AML-193 (cell line): Measurements from ENCODE around the gene PABPN1.
"Not testable (repeated sequence)": the region's sequence is repeated elsewhere in the genome, so short reads cannot be mapped to it uniquely, and the experiment has no call there.

Experiments
- DNase-seq, 2 experiments: peaks; one replicate each; lab custom pipeline; 2025; lab: John Stamatoyannopoulos, UW

The PABPN1 gene

GRCh38 chr14:23301288-23301968 is 19.8 kb upstream of the PABPN1 start:
- peak; percentile 95 to 100 for DNase-seq

- peak in 1 of 2 experiments; percentile 59 for DNase-seq
Measured at GRCh38 chr14:23301969-23302289, 19.3 kb upstream of the PABPN1 start.

- DNase-seq: peak; percentile 26 to 45
Measured at GRCh38 chr14:23302290-23303225, 18.7 kb upstream of the PABPN1 start, which contains the start of gene PPP1R3E. TSS of gene PPP1R3E (minus strand) at chr14:23302859. CDS start at chr14:23302576, 283 bp downstream.

GRCh38 chr14:23306412-23307145 is 14.7 kb upstream of the PABPN1 start, which contains the start of gene BCL2L2:
TSS of gene BCL2L2 (plus strand) at chr14:23306833. CDS start at chr14:23307768, 935 bp downstream.
- DNase-seq: peak; percentile 61 to 67

- no peak for DNase-seq
Measured at GRCh38 chr14:23307146-23307530, 14.1 kb upstream of the PABPN1 start.

GRCh38 chr14:23307687-23308644 is 13.3 kb upstream of the PABPN1 start:
- DNase-seq: no peak

- no peak for DNase-seq
Measured at GRCh38 chr14:23308721-23309445, 12.4 kb upstream of the PABPN1 start.

- no peak for DNase-seq
Measured at GRCh38 chr14:23310546-23310945, 10.7 kb upstream of the PABPN1 start.

GRCh38 chr14:23316300-23316699 is 5.0 kb upstream of the PABPN1 start:
- no peak for DNase-seq

GRCh38 chr14:23319746-23320583 is 1.3 kb upstream of the PABPN1 start:
- DNase-seq: no peak

- peak in 1 of 2 experiments; percentile 18 for DNase-seq
Measured at GRCh38 chr14:23321572-23322547, 603 bp downstream of the PABPN1 start.

GRCh38 chr14:23322568-23323517 is 1.6 kb downstream of the PABPN1 start:
- no peak for DNase-seq

- no peak for DNase-seq
Measured at GRCh38 chr14:23323838-23324454, 2.7 kb downstream of the PABPN1 start.

GRCh38 chr14:23324455-23324846 is 3.2 kb downstream of the PABPN1 start:
- no peak for DNase-seq

GRCh38 chr14:23324993-23325392 is 3.7 kb downstream of the PABPN1 start:
- DNase-seq: no peak

GRCh38 chr14:23325746-23326145 is 4.5 kb downstream of the PABPN1 start:
- not testable (repeated sequence) for DNase-seq
